Endothelial cell of umbilical vein (primary cell): ENCODE results near the gene SMIM17. TPM values are rescaled to one million over a fixed set of nuclear protein-coding genes. Genes with fewer than 3 reads are reported as not detected.

Experiments
- BruUV-seq: library from RNA; stranded (reverse); fragments of 400-500 nt; replicated peaks from 2 replicates; lab custom pipeline; 2021; lab: Mats Ljungman, UMichigan
- CTCF ChIA-PET: fragments of 300-600, 350-600 bp; sonication (Branson Sonifier 250); formaldehyde crosslinking; loops from one replicate; lab custom pipeline; 2021; ENCODE audit warnings: antibody characterized with exemption, inconsistent platforms; lab: Charles Lee
- POLR2A ChIA-PET: fragments of 300-600, 350-600 bp; sonication (Branson Sonifier 250); formaldehyde crosslinking; loops from one replicate; lab custom pipeline; 2021; ENCODE audit warnings: antibody characterized with exemption, inconsistent platforms; lab: Charles Lee
- DNase-seq: peaks from one replicate; pipeline ENCODE4 v3.0.0-alpha.2; 2011; ENCODE audit warnings: low read depth, low spot score
- FAIRE-seq: peaks from 2 replicates; lab custom pipeline; 2011; peaks lifted over from hg19 to GRCh38; lab: Jason Lieb, UNC
- H2AFZ ChIP-seq: 2 replicates; pipeline ENCODE4 v1.6.0; 2012; ENCODE audit warnings: low read depth, low read length, control low read depth, inconsistent platforms
- H3K27ac ChIP-seq: 2 replicates; pipeline ENCODE4 v1.5.1; 2011; ENCODE audit warnings: low read depth, mild to moderate bottlenecking, control low read depth, low read length, moderate library complexity; ENCODE audit not compliant: insufficient read depth
- H3K27me3 ChIP-seq, 2 experiments: 2 replicates each; pipeline versions ENCODE4 v1.6.0 to v1.6.1; 2011; ENCODE audit warnings: low read length in 2 of 2, mixed read lengths in 1 of 2; ENCODE audit not compliant: control insufficient read depth in 2 of 2, insufficient read depth in 2 of 2
- H3K36me3 ChIP-seq, 2 experiments: 2 replicates in 1 of 2; 3 replicates in 1 of 2; pipeline ENCODE4 v1.5.1; 2011; ENCODE audit warnings: low read length in 2 of 2, mild to moderate bottlenecking in 1 of 2, moderate library complexity in 1 of 2; ENCODE audit not compliant: control insufficient read depth in 2 of 2, insufficient read depth in 2 of 2; ENCODE audit errors: extremely low read depth in 1 of 2
- H3K4me1 ChIP-seq: 3 replicates; pipeline ENCODE4 v1.5.1; 2011; ENCODE audit warnings: mild to moderate bottlenecking, low read length; ENCODE audit not compliant: control insufficient read depth, insufficient read depth; ENCODE audit errors: extremely low read depth
- H3K4me2 ChIP-seq: 2 replicates; pipeline ENCODE4 v1.6.1; 2011; ENCODE audit warnings: low read length, control low read depth, mixed read lengths; ENCODE audit not compliant: insufficient read depth
- H3K4me3 ChIP-seq, 3 experiments: fragments of 200-600 bp in 1 of 3; sonication (generic), shearing (Covaris generic) in 1 of 3; replicated peaks in 1 of 3; 2 replicates each; pipeline ENCODE4 v1.5.1; 2011 to 2016; ENCODE audit warnings: control low read depth in 3 of 3, low read length in 3 of 3, mild to moderate bottlenecking in 2 of 3, inconsistent platforms in 1 of 3, low read depth in 1 of 3, moderate library complexity in 1 of 3; ENCODE audit not compliant: insufficient read depth in 1 of 3
- H3K79me2 ChIP-seq: 2 replicates; pipeline ENCODE4 v1.6.0; 2012; ENCODE audit warnings: low read length, inconsistent platforms; ENCODE audit not compliant: control insufficient read depth, insufficient read depth
- H3K9ac ChIP-seq: replicated peaks from 2 replicates; pipeline ENCODE3; 2011; ENCODE audit warnings: low read length, control low read depth; ENCODE audit not compliant: insufficient read depth; ENCODE audit errors: extremely low read depth
- H3K9me1 ChIP-seq: replicated peaks from 3 replicates; pipeline ENCODE4 v1.6.0; 2011; ENCODE audit warnings: mild to moderate bottlenecking, low read length; ENCODE audit not compliant: control insufficient read depth, insufficient read depth; ENCODE audit errors: extremely low read depth
- H3K9me3 ChIP-seq: replicated peaks from 2 replicates; pipeline ENCODE4 v1.5.1; 2012; ENCODE audit warnings: low read length, inconsistent platforms; ENCODE audit not compliant: control insufficient read depth, insufficient read depth
- H4K20me1 ChIP-seq: replicated peaks from 2 replicates; pipeline ENCODE3; 2011; ENCODE audit warnings: mild to moderate bottlenecking, low read length; ENCODE audit not compliant: control insufficient read depth, insufficient read depth; ENCODE audit errors: extremely low read depth
- CTCF ChIP-seq, 2 donors: IDR thresholded peaks; 1 replicate in 1 of 2; 2 replicates in 1 of 2; pipeline ENCODE4 v1.5.1; 2011; ENCODE audit warnings: low read length in 2 of 2, mild to moderate bottlenecking in 2 of 2, moderate library complexity in 2 of 2, control low read depth in 1 of 2, inconsistent platforms in 1 of 2, low read depth in 1 of 2; ENCODE audit not compliant: insufficient read depth in 1 of 2; ENCODE audit errors: extremely low read depth in 1 of 2
- EZH2 ChIP-seq: IDR thresholded peaks from 2 replicates; pipeline ENCODE4 v1.6.1; 2012; ENCODE audit warnings: borderline replicate concordance, low read depth, mild to moderate bottlenecking, moderate library complexity, low read length, inconsistent platforms; ENCODE audit not compliant: severe bottlenecking
- FOS ChIP-seq: IDR thresholded peaks from 2 replicates; pipeline ENCODE4 v1.6.1; 2011; ENCODE audit warnings: mild to moderate bottlenecking, low read length, moderate library complexity, borderline replicate concordance; ENCODE audit not compliant: insufficient read depth
- GATA2 ChIP-seq: IDR thresholded peaks from 2 replicates; pipeline ENCODE4 v1.7.0; 2011; ENCODE audit warnings: low read depth, mild to moderate bottlenecking, moderate library complexity, mixed read lengths, low read length; ENCODE audit not compliant: insufficient read length, insufficient read depth
- JUN ChIP-seq: IDR thresholded peaks from 2 replicates; pipeline ENCODE4 v1.6.1; 2011; ENCODE audit warnings: borderline replicate concordance, low read depth; ENCODE audit not compliant: insufficient read length, insufficient read depth
- MAX ChIP-seq: IDR thresholded peaks from 2 replicates; pipeline ENCODE4 v1.6.1; 2011; ENCODE audit not compliant: insufficient read depth, insufficient read length
- MYC ChIP-seq: IDR thresholded peaks from one replicate; pipeline ENCODE4 v1.6.1; 2011; ENCODE audit warnings: mild to moderate bottlenecking, low read depth, low read length
- POLR2A ChIP-seq: IDR thresholded peaks from 2 replicates; pipeline ENCODE4 v1.6.1; 2012; ENCODE audit warnings: low read depth, mild to moderate bottlenecking, control low read depth, low read length
- POLR2AphosphoS5 ChIP-seq: IDR thresholded peaks from 2 replicates; pipeline ENCODE4 v1.6.1; 2012; ENCODE audit warnings: low read depth, mild to moderate bottlenecking, control low read depth, low read length, moderate library complexity; ENCODE audit not compliant: insufficient read depth
- dilution Hi-C: fragments of 300-500 bp; cut with MboI; formaldehyde crosslinking; loops from one replicate; pipeline ENCODE4 v1.15.0; 2019; ENCODE audit warnings: low sequenced_read_pairs; ENCODE audit not compliant: extremely low pct_ligation_motif_present
- intact Hi-C: fragments of 100-400 bp; cut with micrococcal nuclease; formaldehyde crosslinking; loops from one replicate; pipeline ENCODE4 v1.10.0; 2022
- polyA plus RNA-seq, 4 experiments: library from polyadenylated mRNA; depleted of rRNA in 3 of 4; stranded (reverse) in 3 of 4; unstranded in 1 of 4; fragments of >200 nt; gene quantifications; 2 replicates each; pipeline versions ENCODE4 v1.2.1 to v1.2.3, GENCODE V29; 2011 to 2012; ENCODE audit warnings: missing spikeins in 1 of 4
- total RNA-seq: library from RNA; stranded (reverse); gene quantifications from 2 replicates; pipeline ENCODE4 v1.2.3, GENCODE V29; 2021

Gene SMIM17
- total and polyA plus RNA-seq, 2 donors (not counting 3 experiments of a cell fraction or from before 2014, with no cell fraction given), result 0.10 to 1.4 TPM

- no peak overlapping the region for H3K9ac ChIP-seq
- no peaks in the 10 kb centered on the region for H3K79me2 ChIP-seq
- intact Hi-C loops (no loop called here), dilution Hi-C loops (no loop called here)
- H2AFZ ChIP-seq, result no peak overlapping the region
- no peaks in the 10 kb centered on the region for H3K4me1 ChIP-seq
- H3K9me3 ChIP-seq, result peaks cover 11% of the 10 kb centered on the region
- no peaks in the 10 kb centered on the region for H3K27me3 ChIP-seq
- BruUV-seq, result no TSS peak
- no peak overlapping the region for H3K4me2 ChIP-seq
- no peak for TF ChIP-seq JUN
- TF ChIP-seq EZH2, result no peak
- ChIA-PET POLR2A (no interaction called here), CTCF (no interaction called here)
- no peaks in the 10 kb centered on the region for H3K36me3 ChIP-seq
- no peak overlapping the region for H3K27ac ChIP-seq
- no peak for DNase-seq
- no peak overlapping the region for H3K4me3 ChIP-seq
- no peaks in the 10 kb centered on the region for H4K20me1 ChIP-seq
- no peak for FAIRE-seq
- no peaks in the 10 kb centered on the region for H3K9me1 ChIP-seq
Observed at GRCh38 chr19:56689198-56689597, 46.2 kb downstream of the SMIM17 start.

GRCh38 chr19:56690670-56691069 lies 47.7 kb downstream of the SMIM17 start:
- H3K27me3 ChIP-seq, result no peaks in the 10 kb centered on the region
- peaks cover 11% of the 10 kb centered on the region for H3K9me3 ChIP-seq
- H3K4me2 ChIP-seq, result no peak overlapping the region
- no peaks in the 10 kb centered on the region for H3K36me3 ChIP-seq
- TF ChIP-seq POLR2AphosphoS5 (no peak), MYC (no peak), POLR2A (no peak), EZH2 (no peak), JUN (no peak), MAX (no peak), GATA2 (no peak), FOS (no peak), CTCF (IDR thresholded peaks at IDR 0.05; ENCODE audit: extremely low read depth in 1 of 2, insufficient read depth in 1 of 2, low read depth in 1 of 2, low read length in 2 of 2) (no peak)
- intact Hi-C loops, result no loop called here
- POLR2A ChIA-PET, result no interaction called here
- H4K20me1 ChIP-seq, result no peaks in the 10 kb centered on the region
- no peak overlapping the region for H2AFZ ChIP-seq
- no peak overlapping the region for H3K27ac ChIP-seq
- DNase-seq, result no peak
- H3K4me1 ChIP-seq, result no peaks in the 10 kb centered on the region
- no TSS peak for BruUV-seq
- no peak for FAIRE-seq
- H3K9ac ChIP-seq, result no peak overlapping the region
- no peak overlapping the region for H3K4me3 ChIP-seq
- no peaks in the 10 kb centered on the region for H3K9me1 ChIP-seq
- dilution Hi-C loops, result no loop called here
- CTCF ChIA-PET, result no interaction called here
- no peaks in the 10 kb centered on the region for H3K79me2 ChIP-seq
